A549 (cell line): ENCODE measurements around the gene SLC35B2.

Experiments
- BHLHE40 ChIP-seq: IDR thresholded peaks from 2 replicates; pipeline ENCODE4 v1.6.1; 2012; ENCODE audit warnings: low read depth, low read length, inconsistent platforms
- CTCF ChIP-seq: fragments of >200 bp; sonication (Bioruptor Twin); formaldehyde crosslinking; IDR thresholded peaks from 3 replicates; pipeline ENCODE4 v1.5.1; 2016
- POLR2AphosphoS2 ChIP-seq: conservative IDR thresholded peaks from 2 replicates; pipeline ENCODE4 v1.6.1; 2012; ENCODE audit warnings: low read length, improper control_type of control experiment, inconsistent platforms
- RAD21 ChIP-seq, 2 experiments: fragments of >200 bp in 1 of 2; sonication (Bioruptor Twin) in 1 of 2; formaldehyde crosslinking in 1 of 2; IDR thresholded peaks in 1 of 2; conservative IDR thresholded peaks in 1 of 2; 2 replicates in 1 of 2; 3 replicates in 1 of 2; pipeline ENCODE4 v1.6.1; 2012 to 2018; ENCODE audit warnings: inconsistent platforms in 1 of 2
- TFCP2L1 ChIP-seq: fragments of 250-450 bp; sonication (Bioruptor Pico); IDR thresholded peaks from 2 replicates; pipeline ENCODE4 v1.5.0; 2021; ENCODE audit warnings: mild to moderate bottlenecking

GRCh38 chr6:44276667-44277640, 19.6 kb upstream of the SLC35B2 start:
- TF ChIP-seq BHLHE40 (no peak), POLR2AphosphoS2 (no peak), TFCP2L1 (no peak), CTCF (no peak), RAD21 (conservative IDR thresholded peaks at IDR 0.05 in 1 of 2, IDR thresholded peaks at IDR 0.05 in 1 of 2) (no peak)
